Stimulated activated CD8-positive, alpha-beta memory T cell treated with anti-CD3 and anti-CD28 coated beads, Interleukin-4, amount 100 ng/mL, for 1 hour (primary cell): ENCODE data around the gene AGFG2.
"Not testable (repeated sequence)": the region's sequence is repeated elsewhere in the genome, so short reads cannot be mapped to it uniquely, and the experiment has no call there.

Experiments
- DNase-seq, 2 donors: peaks; one replicate each; pipeline ENCODE4 v3.0.0-alpha.2; 2020; ENCODE audit warnings: low read depth in 2 of 2, low spot score in 1 of 2

The AGFG2 gene

DNA sequence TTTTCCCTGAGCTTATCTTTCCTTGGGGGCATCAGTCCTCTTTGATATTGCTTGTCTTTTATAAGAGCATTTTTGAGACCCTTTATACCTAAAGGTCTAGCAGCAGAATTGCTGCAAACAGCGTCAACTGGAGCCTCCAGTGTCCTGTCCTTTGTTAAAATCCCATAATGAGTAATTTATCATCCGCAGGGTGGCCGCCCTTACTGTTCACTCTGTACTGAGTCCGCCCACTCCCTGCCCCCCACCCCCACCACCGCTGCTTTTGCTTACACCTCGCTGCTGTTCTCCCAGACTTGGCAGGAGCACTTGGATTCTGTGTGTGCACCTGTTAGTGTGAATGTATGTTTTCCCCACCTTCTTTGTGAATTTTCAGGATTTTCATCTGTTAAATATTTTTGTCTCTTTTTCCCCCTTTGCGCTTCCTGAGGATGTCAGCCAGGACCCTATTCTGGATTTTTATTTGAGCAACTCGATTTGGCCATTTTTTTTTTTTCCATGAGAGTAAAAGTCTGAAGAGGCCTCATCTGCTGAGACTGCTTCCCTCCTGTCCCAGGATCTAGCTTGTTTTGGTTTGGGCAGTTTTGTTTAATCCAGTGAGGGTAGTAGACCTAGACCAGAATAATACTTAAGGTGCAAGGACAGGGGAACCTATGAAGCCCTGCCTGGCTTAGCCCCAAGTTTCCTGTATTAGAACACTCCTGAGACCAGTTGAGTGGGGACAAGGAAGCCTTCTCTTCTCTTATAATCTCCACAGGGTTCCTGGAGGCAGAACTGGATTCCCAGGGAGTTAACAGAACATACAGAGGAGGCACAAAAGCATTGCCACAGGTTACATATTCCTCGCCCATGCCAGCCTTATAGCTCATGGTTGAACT, 8.2 kb downstream of the AGFG2 start:
- DNase-seq = no peak

DNA sequence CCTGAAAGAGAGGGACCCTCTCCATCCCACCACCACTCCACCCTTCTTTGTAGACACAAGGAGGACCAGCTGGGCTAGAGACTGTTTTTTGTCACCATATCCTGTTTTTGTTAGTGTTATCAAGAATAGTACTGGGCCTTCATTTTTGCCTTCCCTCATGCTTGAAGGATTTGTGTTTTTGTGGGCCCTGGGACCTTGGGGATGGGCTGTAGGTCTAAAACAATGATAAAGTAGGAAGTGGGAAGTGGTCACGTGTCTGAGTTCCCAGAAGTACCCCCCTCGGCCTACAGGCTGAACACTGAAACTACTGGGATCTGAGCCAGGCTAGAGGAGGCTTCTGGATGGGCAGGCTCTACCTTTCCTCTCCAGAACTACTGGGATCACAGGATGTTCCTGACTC, 8.9 kb downstream of the AGFG2 start:
- no peak for DNase-seq

DNA sequence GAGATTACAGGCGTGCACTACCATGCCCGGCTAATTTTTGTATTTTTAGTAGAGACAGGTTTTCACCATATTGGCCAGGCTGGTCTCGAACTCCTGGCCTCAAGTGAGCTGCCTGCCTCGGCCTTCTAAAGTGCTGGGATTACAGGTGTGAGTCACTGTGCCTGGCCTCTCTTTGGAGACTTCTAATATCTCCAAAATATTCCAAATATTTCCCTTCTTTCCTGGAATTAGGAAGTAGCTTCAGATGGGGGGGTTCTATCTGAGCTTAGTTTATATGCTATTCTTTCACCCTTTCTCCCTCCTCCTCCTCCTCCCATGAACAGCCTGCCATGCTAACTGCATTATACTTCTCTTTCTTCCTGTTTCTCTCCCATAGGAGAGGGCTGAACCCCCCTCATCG, 9.4 kb downstream of the AGFG2 start:
- not testable (repeated sequence) for DNase-seq

DNA sequence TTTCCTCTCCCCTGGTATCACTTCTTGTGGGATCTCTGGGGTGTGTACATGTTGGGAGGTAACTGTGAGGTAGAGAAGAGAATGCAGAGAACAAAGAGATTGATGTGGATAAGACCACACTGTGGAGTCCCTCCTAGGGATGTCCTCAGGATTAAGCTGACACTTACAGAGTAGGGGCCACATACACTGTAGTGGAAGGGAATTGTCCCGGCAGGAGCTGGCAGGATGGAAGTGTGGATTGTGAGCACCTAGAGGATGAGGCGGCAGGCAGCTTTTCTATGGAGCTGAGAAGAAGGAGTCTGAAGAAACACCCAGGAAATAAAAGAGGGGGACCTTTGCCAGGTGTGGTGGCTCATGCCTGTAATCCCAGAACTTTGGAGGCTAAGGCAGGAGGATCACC, 13.5 kb downstream of the AGFG2 start:
- DNase-seq = no peak

DNA sequence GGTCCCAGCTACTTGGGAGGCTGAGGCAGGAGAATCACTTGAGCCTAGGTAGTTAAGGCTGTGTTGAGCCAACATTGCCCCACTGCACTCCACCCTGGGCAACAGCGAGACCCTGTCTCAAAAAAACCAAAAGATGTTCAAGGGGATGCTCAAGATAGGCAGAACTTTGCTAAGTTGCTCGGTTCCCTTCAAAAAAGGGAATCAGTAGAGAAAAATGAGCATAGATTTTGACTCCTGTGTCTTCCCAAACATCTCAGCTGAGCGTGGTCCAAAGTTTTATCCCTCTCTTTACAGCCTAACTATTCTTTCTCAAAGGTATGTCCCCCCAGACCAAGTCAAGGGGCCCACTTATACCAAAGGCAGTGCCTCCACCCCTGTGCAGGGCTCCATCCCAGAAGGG, 14.0 kb downstream of the AGFG2 start:
- no peak for DNase-seq

DNA sequence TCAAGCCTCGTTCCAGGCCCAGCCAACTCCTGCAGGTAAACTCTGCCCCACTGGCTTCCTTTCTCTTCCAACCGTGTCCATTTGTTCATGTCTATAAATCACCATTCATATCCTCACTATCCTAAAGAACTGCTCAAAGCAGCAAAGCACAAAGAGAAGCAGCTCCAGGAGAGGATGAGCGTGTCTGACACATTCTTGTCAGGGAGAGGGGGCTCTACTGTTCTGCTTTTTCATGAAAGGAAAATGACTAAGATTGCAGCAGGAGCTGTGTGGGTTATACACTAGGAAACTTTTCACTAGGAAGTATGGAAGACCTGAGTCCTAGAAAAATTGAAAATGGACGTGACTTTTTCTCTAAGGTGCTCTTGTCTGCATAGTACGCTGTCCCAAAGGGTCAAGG, 16.7 kb downstream of the AGFG2 start:
- no peak for DNase-seq

DNA sequence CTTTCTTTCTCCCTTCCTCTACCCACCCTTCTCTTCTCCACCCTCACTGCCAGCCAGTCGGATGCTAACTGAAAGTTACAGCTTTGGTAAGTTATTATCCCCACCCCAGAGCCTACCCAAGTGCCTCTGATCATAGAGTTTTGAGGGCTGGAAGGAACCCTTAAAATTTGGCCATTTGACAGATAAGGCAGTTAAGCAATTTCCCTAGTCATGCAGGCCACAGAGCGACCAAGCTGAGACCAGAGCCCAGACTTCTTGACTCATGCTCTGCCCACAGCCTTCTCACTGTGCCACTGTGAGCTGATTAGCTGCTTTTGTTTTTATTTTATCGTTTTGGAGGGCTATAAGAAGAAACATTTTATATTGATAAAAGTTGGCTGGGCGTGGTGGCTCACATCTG, 17.5 kb downstream of the AGFG2 start:
- no peak for DNase-seq

DNA sequence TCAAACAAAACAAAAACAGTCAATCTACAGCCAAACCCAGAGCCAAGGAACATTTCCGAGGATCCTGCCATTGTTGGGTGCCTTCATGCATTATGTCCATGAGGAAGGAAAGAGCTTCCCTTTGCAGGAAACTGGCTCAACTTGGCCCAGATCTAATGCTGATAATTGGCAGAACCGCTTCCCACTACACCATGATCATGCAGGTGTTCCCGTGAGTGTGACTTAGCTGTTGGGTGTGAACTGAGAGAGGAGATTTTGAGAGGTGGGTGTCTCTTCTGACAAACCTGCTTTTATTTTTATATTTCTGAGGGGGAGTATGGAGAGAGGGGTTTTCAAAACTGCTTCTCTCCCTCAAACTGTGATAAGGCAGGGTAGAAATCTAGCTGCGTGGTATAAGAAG, 20.1 kb downstream of the AGFG2 start:
- DNase-seq = no peak

DNA sequence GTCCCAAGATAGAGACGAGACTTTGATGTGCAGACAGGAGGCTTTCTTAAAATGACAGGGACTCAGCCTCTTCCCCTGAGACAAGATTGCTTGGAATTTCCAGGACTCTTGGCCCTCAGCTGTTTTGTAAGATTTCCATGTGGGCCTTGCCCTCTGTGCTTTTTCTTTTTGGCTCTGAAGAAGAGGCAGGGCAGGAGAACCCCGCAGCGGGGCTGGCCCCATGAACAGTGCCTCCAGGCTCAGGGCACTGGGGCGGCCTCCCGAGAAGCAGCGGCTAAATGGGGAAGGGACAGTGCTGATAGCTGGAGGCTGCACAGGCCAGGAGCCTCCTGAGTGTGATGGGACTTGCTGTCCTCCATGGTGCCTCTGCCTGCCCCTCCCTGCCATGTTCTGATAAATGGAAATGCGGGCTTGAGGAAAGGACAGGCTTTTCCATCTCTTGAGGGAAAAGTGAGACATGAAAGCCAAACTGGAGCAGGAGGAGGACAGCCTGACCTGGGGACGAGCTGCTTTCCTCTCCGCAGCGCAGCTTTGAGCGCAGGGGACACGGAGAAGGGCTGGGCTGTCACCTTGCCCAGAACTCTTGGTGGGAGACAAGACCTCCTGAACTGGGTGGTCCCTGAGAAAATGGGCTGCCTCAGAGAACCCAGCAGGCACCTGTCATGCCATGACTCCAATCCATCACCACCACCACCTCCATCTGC, 22.6 kb downstream of the AGFG2 start:
- DNase-seq = no peak

DNA sequence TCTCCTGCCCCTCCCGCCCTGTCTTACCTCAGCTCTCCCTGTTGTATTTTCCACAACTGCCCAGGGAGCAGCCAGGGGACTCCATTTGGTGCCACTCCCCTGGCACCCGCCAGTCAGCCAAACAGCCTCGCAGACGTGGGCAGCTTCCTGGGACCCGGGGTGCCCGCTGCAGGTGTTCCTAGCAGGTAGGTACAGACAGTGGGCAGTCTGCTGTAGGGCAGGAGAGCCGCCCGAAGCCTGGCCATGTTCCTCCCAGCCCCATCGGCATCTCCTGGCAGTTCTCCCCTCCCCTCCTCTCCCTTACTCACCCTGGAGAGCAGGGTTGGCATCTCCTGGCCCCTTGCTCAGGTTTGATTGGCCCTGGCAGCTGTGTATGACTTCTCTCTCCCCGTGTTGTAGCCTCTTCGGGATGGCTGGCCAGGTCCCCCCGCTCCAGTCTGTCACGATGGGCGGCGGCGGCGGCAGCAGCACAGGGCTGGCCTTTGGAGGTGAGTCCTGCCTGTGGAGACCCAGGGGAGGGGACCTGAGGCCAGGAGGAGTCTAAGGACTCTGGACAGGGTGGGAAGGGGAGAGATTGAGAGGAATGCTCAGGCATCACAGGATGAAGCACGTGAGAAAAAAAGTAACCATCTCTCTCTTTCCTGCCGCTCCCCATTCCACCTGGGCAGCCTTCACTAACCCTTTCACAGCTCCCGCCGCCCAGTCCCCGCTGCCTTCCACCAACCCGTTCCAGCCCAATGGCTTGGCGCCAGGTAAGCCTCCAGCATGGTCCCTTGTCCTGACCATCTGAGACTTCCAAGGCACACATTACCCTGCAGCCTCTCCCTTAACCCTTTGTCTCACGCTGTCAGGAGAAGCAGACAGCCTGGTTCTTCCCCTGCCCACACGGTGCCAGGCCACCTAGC, 23.4 kb downstream of the AGFG2 start:
- no peak for DNase-seq

DNA sequence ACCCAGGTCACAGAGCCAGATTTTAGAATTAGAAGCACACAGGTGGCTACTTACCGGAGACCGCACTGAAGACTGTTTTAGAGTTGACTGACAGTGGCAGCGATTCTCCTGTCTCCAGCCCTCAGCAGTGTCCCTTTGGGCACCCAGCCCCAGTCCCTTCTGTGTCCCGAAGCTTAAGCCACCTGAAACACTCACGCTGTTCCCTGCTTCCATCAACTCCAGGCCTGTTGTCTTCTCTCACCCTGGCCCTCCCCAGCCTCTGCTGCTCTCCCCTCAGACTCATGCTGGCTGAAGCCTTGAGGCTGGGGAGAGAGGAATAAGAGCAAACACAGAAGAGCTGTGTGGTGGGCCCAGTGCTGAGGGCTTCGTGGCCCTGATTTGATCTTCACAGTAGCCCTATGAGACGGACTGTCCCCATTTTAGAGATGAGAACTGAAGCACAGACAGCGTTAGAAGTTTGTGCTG, 24.1 kb downstream of the AGFG2 start:
- no peak for DNase-seq

DNA sequence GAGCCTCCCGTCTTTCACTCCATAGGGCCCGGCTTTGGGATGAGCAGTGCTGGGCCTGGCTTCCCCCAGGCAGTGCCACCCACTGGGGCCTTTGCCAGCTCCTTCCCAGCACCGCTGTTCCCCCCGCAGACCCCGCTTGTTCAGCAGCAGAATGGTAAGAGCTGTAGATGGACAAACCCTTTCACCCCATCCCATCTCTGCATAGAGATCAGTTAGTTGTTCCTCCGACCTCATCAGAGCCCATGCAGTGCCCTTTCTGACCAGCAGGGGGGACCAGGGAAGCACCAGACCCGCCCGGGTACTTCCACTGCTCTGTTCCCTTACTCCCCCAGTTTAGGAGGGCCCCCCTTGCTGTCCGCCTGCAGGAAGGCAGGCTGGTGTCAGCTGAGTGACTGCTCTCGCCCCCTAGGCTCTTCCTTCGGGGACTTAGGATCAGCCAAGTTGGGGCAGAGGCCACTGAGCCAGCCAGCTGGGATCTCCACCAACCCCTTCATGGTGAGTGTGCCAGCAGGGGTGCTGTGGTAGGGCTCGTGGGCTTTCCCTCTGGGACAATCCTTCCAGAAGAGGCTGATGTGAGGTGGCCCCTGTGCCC, 24.9 kb downstream of the AGFG2 start:
- peak; percentile 73 to 80 for DNase-seq

DNA sequence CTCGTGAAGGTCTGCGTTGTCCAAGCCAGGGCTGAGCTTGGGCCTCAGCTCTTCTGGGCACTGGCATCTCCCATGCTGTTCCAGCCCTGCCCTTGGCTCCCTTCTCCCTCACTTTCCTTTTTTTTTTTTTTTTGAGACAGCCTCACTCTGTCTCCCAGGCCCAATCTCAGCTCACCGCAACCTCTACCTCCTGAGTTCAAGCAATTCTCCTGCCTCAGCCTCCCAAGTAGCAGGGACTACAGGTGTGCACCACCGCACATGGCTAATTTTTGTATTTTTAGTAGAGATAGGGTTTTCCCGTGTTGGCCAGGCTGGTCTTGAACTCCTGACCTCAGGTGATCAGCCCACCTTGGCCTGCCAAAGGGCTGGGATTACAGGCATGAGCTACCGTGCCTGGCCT, 25.4 kb downstream of the AGFG2 start:
- DNase-seq = not testable (repeated sequence)

DNA sequence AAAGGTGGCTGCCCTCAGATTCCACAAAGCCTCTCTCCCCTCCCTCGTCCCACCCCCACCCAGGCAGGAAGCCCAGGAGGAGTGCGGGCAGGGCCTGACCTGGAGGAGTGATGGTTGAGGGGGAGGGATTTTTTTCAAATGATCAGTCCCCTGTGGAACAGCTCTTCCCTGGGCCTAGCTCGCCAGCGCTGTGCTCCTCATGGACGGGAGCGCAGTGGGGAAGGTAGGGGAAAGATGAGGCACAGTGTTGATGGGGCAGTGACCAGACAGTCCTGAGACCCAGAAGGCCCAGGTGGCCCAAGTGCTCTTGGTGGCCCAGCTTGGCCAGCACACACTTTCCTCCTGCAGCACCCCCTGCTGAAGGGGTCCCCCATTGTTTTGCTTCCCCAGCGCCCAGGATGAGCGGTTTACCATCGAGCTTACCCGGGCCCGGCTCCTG, 26.1 kb downstream of the AGFG2 start:
- no peak for DNase-seq

DNA sequence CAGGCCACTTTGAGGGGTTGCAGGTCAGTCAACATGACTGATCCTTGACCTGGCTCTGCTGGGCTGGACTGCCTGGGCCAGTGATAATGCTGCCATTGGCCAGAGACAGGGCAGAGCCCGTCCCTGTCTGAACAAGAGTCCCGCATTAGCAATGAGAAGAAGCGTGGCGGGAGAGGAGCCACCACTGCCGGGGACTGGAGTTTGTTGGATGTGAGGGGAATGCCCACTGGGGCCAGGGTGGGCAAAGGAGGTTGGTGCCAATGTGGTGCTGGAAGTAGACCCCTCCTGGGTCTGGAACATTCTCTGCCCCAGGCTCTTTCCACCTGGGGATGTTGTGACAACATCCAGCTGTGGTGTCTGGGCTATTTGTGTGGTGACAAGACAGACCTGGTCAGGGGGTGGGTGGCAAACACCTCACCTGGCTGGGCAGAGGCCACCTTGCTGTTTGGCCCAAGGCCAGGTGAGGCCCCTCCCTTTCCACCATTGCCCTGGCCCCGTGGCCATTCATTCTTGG, 27.1 kb downstream of the AGFG2 start:
- no peak for DNase-seq

DNA sequence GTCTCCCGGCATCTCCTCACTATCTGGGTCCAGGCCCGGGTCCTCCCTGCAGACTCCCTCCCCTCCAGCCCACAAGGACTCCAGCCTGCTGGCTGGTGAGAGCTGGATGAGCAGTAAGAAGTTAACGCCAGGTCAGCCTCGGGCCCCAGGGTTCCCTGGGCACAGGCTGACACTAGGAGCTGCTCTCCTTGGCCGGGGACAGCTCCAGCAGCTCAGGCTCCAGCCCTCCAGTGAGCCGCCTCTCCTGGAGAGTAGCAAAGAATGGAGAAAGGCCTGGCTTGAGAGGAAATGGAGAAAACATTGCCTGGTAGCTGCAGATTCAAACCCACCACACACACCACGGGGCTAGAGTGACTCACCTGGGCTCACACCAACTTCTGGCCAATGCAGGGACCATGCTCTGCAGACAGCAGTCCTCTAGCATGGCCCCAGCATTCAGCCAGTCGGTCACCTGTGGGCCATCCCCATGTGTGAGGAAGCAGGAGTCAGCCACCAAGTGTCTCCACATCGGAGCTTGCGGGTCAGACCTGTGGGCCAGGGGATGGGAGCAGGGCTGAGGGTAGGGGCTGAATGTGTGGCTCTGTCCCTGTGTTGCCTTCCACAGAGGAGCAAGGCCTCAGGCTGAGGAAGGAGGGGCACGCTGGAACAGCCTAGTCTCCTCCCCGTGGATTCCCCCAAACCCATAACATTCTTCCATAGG, 28.2 kb downstream of the AGFG2 start:
- no peak for DNase-seq

DNA sequence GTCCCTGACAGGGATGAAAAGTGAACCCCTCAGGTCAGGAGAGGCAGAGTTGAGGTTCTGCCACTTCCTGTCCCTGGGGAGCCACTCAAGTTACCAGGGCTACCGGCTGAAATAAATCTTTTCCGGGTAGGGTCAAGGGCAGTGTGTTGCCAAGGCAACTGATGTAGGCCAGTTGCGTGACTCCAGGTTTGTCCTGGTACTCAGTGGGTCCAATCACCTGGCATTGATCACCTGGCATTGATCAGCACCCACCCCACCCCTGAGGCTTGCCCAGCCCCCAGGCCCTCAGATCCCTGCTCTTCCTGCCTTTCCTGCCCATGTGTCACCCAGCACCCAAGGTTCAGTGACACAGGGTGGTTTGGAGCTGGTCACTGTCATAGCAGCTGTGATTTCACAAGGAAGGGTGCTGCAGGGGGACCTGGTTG, 28.8 kb downstream of the AGFG2 start:
- DNase-seq = no peak

DNA sequence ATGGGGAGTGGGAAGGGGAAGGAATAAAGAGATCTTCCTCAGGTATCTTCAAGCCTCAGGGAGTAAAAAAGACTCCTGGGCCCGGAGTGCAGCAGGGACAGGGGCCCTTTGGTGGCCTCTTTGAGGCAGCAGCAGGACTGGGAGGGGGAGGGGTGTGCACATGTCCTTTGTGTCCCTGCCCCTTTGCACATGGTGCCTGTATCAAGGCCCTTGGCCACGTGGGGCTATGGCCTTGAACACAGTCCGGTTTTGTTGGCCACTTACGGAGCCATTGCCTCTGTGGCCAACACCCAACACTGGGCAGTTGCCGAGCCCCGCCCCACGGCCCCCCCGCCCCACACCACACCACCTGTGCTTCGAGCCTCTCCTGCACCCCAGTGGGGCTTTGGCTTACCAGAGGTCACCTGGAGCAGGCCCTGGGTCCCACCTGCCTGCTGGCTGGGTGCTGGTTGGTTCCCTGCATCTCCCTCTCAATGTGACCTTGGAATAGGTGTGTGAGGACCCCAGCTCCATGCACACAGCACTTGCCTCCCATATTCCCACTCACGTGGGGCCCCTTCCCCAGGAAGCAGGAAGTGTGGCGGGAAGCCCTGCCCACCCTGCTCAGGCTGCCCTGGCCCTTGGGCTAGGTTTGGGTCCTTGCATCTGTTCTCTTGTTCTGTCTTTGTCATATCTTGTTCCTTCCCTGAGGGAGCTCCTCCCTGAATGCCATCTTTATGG, 29.3 kb downstream of the AGFG2 start:
- DNase-seq = no peak
